NK-92 (cell line): Measurements from ENCODE around the gene ZMYM1.
"Not testable (repeated sequence)": the region's sequence is repeated elsewhere in the genome, so short reads cannot be mapped to it uniquely, and the experiment has no call there.

Source experiments
- DNase-seq: peaks from one replicate; lab custom pipeline; 2025; ENCODE audit not compliant: unreplicated experiment; lab: John Stamatoyannopoulos, UW

The ZMYM1 gene

DNA sequence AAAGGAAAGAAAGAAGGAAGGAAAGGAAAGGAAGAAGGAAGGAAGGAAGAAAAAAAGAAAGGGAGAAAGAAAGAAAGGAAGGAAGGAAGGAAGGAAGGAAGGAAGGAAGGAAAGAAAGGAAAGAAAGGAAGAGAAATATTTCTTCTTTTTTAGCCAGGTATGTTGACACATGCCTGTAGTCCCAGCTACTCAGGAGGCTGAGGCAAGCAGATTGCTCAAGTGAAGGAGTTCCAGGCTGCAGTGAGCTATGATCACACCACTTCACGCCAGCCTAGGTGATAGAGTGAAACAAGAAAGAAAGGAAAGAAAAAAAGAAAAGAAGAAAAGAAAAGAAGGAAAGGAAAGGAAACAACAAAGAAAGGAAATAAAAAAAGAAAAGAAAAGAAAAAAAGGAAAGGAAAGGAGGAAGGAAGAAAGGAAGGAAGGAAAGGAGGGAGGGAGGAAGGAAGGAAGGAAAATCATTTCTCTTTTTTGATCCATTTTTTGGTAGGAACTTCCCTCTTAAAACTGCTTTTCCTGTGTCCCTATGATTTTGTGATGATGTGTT, 5.8 kb upstream of the ZMYM1 start:
- no peak for DNase-seq

DNA sequence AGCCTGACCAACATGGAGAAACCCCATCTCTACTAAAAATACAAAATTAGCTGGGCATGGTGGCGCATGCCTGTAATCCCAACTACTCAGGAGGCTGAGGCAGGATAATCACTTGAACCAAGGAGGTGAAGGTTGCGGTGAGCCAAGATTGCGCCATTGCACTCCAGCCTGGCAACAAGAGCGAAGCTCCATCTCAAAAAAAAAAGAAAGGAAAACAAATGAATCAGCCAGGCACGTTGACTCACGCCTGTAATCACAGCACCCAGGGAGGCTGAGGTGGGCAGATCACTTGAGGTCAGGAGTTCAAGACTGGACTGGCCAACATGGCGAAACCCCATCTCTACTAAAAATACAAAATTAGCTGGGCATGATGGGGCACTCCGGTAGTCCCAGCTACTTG, 2.8 kb upstream of the ZMYM1 start:
- not testable (repeated sequence) for DNase-seq

DNA sequence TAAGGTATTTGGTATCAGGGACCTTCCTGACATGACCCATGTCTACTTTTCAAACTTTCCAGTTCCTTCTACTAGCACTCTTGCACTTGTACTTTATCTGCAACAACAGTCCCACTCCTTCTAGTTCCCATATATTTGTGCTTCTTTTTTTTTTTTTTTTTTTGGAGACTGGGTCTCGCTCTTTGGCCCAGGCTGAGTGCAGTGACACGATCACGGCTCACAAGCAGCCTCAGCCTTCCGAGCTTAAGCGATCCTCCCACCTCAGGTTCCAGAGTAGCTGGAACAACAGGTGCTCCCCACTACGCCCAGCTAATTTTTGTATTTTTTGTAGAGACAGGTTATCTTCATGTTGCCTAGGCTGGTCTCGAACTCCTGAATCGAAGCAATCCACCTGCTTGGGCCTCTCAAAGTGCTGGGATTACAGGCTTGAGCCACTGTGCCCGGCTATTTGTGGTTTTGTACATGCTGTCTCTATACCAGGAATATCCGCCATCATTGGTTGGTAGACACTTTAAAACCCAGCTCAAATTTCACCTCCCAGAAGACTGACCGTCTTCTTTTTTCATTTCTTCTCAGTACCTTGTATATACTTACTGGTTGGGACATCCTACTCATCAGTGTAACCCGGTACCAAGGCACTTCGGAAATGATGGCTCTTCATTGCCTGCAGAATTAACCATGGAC, 1.1 kb downstream of the ZMYM1 start:
- no peak for DNase-seq

DNA sequence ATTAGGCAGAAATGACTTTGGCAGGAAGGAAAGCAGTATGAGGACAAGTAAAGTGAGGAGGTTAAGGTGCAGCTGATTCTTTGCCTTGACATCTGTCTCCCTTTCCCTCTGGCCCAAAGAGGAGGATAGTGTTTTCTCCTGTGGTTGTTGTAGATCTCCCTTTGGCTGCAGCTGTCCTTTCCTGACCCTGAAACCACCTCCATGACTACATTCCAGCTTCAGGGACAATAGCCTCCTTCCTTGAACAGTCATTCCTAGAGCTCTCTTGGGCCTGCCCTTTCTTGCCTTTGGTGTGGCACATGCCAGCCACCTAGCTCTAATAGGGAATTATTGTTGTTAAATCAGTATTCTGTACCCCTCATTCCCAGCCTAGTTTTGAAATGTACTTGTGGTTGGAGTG, 6.2 kb downstream of the ZMYM1 start:
- no peak for DNase-seq

DNA sequence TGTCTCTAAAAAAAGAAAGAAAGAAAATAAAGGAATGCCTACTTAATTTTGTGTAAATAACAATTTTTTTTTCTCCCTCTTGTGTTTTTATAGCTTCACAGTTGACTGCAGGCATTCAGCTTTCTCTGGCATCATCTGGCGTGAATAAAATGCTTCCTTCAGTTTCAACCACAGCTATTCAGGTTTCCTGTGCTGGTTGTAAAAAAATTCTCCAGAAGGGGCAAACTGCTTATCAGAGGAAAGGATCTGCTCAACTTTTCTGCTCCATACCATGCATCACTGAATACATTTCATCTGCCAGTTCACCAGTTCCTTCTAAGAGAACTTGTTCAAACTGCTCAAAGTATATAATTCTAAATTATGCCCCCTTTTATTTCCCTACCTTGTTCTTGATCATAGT, 18.0 kb downstream of the ZMYM1 start:
- DNase-seq = no peak

DNA sequence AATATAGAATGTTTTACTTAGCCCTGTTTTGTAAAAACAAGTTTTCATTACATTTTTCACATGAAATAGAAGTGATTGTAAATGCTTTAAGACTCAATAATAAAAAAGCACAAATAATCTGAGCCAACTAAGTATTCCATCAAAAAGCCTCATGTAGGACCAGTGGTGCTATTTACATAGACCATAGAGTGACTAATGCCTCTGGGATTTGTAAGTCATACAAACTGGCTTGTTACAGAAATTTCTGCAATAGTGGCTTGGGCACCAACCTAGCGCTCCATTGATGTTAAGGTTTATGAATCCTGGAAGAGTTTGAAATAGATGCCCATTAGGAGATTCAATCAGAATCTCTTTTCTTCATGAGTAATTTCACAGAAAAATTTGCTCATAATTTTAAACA, 31.9 kb downstream of the ZMYM1 start:
- DNase-seq = no peak

DNA sequence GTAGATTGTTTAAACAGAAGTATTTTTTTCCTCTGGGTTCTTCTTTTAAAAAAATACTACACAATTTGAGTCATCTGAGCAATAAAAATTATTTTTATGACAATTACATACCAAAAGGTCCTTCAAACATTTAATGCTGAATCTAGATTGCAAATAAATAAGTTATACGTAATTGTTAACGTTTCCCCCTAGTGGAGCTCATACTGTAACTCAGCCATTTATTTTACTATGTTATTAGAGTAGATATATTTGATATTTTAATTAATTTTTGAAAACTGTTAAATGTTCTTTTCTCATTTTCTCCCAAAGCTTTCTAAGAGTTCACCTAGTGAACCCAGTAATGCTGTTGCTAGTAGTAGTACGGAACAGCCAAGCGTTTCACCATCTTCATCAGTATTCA, 33.5 kb downstream of the ZMYM1 start:
- no peak for DNase-seq

DNA sequence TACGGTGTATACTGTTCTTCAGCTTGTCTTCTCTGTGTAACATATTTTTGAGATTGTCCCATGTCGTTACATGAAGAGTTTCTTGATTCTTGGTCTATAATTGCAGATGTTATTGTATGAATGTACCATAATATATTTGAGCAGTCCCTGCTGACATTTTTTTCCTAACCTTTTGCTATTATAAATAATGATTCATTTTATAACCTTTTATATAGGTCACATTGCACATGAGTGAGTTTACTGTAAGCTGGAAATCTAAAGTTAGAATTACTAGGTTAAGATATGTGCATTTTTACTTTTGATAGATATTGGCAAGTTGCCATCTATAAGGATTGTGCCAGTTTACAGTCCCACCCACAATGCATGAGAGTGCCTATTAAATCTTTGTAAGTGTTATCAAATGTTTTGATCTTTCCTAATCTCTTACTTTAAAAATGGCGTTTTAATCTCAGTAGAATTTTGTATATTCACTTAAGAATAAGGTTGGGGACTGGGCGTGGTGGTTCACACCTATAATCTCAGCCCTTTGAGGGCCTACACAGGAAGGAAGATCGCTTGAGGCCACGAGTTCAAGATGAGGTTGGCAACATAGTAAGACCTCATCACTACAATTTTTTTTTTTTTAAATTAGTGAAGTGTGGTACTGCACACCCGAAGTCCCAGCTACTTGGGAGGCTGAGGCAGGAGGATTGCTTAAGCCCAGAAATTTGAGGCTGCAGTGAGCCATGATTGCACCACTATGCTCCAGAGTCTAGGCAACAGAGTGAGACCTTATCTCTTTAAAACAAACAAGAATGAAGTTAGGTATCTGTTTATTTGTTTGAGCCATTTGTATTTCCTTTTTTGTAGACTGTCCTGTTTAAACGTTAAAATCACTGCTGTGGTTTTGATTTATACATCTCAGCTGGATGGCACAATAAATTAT, 36.5 kb downstream of the ZMYM1 start:
- no peak for DNase-seq

DNA sequence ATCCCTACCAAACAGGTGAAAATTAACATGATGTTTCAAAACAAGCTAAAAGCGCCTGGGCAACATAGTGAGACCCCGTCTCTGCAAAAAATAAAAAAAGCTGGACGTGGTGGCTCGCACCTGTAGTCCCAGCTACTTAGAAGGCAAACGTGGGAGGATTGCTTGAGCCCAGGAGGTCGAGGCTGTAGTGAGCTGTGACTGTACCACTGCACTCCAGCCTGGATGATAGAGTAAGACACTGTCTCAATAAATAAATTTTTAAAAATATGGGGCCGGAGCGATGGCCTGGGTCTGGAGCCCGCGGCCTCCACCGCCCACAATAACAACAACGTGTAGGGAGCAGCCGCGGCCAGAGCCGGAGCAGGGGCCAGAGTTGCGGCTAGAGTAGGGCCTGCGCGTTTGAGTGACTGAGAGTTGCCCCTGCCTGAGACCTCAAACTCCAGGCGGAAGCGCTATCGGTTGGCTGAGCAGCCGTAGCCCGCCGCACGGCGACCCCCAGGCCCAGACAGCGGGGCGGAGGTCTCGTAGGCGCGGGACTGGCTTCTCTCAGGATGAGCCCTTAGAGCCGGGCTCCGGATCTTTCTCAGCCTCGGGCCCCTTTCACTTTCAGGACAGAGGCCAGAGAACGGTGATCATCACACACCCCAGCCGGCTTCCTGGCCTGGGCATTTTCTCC, 41.4 kb downstream of the ZMYM1 start:
- DNase-seq = no peak

DNA sequence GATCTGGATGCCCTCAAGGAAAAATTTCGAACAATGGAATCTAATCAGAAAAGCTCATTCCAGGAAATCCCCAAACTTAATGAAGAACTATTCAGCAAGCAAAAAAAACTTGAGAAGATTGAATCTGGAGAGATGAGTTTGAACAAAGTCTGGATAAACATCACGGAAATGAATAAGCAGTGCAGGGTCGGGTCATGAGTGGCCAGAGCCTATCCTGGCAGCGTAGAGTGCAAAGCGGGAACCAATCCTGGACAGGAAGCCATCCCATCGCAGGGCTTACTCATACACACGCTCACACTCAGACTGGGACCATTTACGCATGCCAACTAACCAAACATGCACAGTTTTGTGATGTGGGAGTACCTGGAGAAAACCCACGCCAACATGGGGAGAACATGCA, 43.1 kb downstream of the ZMYM1 start:
- no peak for DNase-seq

DNA sequence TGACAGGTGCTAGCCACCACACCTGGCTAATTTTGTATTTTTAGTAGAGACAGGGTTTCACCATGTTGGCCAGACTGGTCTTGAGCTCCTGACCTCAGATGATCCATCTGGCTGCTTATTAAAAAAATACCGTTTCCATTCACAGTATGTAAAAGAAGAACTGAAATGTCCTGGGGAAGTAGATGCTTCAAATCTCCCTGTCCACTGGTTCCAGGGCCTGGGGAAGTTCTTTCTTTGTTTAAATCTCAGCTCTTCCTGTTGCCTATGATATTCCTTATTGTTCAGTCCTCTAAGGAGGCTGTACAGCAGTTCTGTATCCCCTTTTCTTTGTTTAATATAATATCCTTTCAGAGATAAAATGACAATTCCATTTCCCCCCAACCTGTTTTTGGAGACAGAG, 47.4 kb downstream of the ZMYM1 start:
- no peak for DNase-seq

DNA sequence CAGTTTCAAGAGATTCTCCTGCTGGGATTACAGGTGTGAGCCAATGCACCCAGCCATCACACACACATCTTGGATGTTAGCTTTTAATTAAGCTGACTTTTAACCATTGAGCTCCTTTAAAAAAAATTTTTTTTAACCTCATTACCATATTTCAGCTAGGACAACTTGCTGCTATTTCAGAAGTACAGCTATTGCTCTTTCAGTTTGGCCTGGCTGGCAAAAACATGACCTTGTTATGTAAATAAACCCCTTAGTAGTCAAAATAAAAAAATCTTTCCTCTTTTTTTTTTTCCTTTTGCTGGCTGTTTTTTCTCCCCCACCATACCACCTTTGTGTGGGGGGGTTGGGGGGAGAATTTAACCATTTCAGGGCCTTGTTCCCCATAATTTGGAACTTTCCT, 49.9 kb downstream of the ZMYM1 start:
- DNase-seq = no peak

DNA sequence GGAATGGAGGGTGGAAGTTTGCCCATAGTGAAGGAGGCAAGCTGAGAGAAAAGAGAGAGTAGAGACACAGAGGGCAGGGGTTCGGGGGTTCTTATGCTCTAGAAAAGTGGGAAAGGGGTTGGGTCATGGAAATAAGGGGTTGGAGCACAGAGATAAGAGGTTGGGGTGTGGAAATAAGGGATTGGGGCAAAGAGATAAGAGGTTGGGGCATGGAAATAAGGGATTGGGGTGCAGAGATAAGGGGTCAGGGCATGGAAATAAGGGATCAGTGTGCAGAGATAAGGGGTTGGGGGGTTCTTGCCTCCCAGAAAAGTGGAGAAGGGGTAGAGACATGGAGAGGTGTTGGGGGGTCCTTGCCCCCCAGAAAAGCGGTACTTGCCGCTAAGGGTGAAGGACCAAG, 57.6 kb downstream of the ZMYM1 start:
- no peak for DNase-seq

DNA sequence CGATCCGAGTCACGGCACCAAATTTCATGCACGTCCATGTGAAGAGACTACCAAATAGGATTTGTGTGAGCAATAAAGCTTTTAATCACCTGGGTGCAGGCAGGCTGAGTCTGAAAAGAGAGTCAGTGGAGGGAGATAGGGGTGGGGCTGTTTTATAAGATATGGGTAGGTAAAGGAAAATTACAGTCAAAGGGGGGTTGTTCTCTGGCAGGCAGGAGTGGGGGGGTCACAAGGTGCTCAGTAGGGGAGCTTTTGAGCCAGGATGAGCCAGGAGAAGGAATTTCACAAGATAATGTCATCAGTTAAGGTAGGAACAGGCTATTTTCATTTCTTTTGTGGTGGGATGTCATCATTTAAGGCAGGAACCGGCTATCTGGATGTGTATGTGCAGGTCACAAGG, 58.4 kb downstream of the ZMYM1 start:
- not testable (repeated sequence) for DNase-seq

DNA sequence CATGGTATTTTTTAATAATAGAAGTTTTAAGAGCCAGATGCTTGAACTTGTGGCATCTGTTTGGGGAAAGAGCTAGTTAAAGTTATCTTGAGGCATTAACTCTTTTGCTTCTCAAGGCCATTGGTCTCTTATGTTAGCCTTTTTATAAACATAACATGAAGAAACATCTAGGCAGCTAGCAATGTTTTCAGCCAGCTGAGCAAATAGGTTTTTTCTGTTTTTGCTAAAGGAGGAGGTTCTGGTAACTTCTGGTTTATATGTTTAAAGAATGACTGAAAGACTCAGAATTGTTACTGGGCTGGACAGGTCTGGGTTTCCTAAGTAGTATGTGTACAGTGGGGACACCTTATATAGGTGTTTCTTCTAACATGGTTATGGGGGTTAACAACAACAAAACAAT, 63.1 kb downstream of the ZMYM1 start:
- DNase-seq = not testable (repeated sequence)

DNA sequence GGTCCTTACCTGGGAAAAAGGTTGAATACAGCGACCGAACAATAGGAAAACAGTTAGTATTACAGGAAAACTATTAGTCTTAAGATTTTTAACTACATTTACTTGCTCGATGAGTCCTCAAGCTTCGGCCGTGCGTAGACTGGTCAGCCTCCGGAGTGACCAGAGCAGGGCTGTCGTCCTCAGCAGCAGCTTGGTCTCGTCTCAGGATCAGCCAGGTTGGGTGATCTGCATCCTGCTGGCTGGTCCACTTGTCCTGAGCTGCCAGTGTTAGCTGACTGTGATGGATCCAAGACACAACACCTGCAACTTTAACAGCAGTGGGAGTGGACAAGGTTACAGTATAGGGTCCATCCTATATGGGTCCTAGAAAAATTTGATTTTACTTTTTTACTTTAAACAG, 63.5 kb downstream of the ZMYM1 start:
- DNase-seq = not testable (repeated sequence)

DNA sequence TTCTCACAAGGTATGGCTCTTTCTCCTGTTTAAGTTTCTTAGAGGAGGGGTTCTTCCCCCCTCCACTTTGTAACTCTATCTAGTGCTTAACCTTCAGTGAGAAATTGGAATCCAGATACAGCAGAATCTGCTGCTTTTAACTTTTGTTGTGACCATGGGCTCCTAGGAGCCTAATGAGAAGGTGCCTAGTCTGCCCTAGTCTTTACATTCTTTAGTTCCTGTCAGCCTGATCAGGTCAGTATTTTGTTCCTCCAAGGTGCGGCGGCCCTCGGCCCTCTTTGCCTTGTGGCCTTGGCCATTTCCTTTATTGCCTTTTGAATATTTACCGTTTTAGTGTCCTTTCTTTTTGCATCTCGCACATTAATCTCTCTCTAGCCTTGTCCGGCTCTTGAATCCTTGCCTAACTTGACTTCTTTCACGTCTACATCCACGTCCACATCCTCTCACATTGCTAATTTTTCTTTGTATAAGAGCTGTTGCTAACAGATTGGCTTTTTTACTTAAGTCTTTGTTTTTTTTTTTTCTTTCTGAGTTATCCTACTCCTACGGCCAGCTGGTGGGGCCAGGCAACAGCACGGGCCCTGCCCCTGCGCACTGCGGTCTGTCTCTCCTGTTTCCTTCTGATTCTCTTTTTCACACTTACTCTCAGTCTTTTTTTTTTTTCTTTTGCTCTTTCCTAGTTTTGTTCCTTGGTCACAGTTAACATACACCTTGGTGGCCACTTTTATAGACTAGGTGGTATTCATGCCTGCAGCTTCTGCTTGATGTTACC, 64.7 kb downstream of the ZMYM1 start:
- DNase-seq = no peak

DNA sequence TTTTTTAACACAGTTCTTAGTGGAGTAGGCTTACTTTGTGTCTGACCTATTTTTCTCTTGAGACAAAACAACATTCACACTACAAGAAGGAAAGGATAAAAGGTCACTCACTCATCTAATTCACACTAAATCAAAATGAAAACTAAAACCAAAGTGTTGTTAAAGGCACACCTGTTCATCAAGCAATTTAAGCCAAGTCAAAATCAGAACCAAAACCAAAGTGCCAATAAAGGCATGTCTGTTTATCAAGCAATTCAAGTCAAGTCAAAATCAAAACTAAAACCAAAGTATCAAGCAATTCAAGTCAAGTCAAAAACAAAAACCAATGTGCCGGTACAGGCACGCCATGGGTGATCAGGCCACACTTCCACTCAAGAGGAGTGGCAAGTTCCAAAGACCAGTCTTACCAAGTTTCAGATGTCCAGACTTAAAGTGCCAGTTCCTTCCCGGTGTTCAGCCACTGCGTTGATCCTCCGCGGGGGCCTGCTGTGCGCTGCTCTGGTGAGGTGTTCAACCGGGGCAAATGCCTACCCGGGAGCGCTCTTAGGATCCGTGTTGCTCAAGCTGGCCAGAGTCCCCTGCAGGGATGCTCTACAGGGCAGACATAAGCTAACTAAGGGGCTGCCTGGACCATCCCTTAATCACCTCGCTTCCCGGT, 66.8 kb downstream of the ZMYM1 start:
- DNase-seq = not testable (repeated sequence)

DNA sequence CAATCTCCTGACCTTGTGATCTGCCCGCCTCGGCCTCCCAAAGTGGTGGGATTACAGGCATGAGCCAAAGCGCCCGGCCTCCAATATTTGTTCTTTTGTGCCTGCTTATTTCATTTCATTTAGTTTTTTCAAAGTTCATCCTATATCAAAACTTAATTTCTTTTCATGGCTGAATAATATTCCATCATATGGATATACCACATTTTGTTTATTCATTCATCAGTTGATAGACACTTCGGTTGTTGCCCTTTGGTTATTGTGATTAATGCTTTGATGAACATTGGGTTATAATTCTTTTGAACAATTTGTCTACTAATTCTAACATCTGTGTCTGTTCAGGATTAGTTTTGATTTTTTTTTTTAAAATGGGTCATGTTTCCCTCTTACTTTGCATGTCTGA, 72.0 kb downstream of the ZMYM1 start:
- no peak for DNase-seq

DNA sequence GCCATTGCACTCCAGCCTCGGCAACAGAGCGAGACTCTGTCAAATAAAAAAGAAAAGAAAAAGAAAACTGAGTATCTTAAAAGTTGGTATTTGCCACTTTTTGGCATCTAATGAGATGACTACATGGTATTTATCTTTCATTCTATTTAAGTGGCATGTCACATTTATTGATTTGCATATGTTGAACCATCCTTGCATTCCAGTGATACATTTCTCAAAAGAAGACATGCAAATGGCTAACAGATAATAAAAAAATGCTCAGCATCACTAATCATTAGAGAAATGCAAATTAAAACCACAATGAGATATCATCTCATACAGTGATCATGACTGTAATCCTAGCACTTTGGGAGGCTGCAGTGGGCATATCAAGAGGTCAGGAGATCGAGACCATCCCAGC, 85.7 kb downstream of the ZMYM1 start:
- DNase-seq = no peak
